ENCODE results near the gene RABGAP1L.

DNA sequence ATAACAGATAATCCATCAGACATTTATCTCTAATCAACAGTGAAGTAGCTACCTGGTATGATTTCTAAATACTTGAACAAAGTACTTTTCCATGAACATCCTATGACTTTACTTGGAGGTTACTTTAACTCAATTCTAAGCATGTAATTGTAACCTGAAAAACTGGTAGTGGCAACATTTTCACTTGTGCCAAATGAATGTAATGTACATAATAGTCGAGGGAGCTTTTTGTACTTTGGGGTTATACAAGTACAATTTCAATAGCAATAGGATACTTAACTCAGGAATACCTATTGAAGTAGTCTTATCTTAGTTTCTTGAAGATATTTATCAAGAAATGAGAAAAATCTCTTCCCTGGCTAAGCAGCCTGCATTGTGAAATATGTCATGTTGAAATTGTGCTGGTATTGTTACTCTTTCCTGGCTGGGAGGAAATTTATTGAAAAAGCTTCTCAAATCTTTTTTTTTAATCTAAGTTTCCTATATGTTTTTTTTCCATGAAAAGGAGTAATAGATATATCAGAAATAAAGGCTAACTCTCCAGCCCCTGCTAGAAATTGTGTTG, 806.8 kb downstream of the RABGAP1L start:
- TF ChIP-seq, protein P1, sequence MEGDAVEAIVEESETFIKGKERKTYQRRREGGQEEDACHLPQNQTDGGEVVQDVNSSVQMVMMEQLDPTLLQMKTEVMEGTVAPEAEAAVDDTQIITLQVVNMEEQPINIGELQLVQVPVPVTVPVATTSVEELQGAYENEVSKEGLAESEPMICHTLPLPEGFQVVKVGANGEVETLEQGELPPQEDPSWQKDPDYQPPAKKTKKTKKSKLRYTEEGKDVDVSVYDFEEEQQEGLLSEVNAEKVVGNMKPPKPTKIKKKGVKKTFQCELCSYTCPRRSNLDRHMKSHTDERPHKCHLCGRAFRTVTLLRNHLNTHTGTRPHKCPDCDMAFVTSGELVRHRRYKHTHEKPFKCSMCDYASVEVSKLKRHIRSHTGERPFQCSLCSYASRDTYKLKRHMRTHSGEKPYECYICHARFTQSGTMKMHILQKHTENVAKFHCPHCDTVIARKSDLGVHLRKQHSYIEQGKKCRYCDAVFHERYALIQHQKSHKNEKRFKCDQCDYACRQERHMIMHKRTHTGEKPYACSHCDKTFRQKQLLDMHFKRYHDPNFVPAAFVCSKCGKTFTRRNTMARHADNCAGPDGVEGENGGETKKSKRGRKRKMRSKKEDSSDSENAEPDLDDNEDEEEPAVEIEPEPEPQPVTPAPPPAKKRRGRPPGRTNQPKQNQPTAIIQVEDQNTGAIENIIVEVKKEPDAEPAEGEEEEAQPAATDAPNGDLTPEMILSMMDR (conservative IDR thresholded peaks at IDR 0.05; ENCODE audit: low read length), result no peak
- TF ChIP-seq EZH2phosphoT487 (IDR thresholded peaks at IDR 0.05; ENCODE audit: borderline replicate concordance, low read depth, low read length), result no peak

Measured in OCI-LY7 (cell line).